OCI-LY1 (cell line): Measurements from ENCODE around the gene DDX1.

Source experiments
- EZH2 ChIP-seq: fragments of 200-600 bp; sonication (generic), shearing (Covaris generic); IDR thresholded peaks from 2 replicates; pipeline ENCODE4 v1.8.0; 2017; ENCODE audit warnings: borderline replicate concordance, mixed run types, mild to moderate bottlenecking, antibody characterized with exemption, low read length, moderate library complexity, mixed read lengths
- TF ChIP-seq, protein P1 (sequence below): fragments of 200-600 bp; sonication (generic), shearing (Covaris generic); IDR thresholded peaks from 2 replicates; pipeline ENCODE4 v1.5.1; 2017; ENCODE audit warnings: mild to moderate bottlenecking, antibody characterized with exemption, low read length, moderate library complexity, mixed read lengths

DNA sequence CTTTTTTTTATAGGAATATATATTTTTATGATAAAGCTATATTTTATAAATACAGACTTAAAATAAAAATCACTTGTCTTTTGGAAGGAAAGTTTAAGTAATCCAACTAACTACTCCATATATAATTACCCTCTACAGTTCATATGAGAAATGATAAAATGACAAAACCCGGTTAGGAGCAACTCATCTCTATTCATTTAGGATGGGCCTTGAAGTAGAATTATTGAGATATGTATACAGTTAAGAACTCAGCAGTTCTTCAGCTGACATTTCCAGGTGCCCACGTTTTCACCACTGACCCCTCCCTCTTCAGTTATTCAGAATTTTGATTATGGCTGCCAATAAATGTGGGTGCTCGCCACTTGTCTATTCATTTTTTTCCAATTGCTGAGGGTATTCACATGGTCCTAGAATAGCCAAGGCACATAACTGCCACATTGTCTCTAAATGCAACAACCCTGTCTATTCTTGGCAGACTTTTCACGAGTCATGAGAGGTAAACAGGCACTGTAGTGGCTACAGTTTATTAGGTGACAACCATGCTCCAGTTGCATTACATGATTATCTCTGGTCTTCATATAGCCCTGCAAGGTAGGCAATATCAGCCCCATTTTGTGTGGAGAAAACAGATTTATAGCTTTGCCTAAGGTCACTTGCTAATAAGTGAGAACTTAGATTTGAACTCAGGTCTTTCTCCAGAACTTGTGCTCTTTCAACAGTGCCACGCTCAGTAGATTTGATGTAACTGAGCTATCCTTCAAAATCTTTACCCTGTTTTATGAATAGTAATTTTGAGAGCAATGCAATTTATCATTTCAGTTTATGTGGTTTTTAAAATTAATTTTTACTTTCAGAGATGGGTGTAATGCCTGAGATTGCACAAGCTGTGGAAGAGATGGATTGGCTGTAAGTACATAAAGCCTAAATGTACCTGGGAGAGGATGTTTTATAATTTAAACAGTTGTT lies 2.9 kb downstream of the DDX1 start:
- no peak for TF ChIP-seq EZH2
- TF ChIP-seq, protein P1, sequence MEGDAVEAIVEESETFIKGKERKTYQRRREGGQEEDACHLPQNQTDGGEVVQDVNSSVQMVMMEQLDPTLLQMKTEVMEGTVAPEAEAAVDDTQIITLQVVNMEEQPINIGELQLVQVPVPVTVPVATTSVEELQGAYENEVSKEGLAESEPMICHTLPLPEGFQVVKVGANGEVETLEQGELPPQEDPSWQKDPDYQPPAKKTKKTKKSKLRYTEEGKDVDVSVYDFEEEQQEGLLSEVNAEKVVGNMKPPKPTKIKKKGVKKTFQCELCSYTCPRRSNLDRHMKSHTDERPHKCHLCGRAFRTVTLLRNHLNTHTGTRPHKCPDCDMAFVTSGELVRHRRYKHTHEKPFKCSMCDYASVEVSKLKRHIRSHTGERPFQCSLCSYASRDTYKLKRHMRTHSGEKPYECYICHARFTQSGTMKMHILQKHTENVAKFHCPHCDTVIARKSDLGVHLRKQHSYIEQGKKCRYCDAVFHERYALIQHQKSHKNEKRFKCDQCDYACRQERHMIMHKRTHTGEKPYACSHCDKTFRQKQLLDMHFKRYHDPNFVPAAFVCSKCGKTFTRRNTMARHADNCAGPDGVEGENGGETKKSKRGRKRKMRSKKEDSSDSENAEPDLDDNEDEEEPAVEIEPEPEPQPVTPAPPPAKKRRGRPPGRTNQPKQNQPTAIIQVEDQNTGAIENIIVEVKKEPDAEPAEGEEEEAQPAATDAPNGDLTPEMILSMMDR = no peak
